ENCODE data around the gene GSG1L.

GSG1L gene

DNA sequence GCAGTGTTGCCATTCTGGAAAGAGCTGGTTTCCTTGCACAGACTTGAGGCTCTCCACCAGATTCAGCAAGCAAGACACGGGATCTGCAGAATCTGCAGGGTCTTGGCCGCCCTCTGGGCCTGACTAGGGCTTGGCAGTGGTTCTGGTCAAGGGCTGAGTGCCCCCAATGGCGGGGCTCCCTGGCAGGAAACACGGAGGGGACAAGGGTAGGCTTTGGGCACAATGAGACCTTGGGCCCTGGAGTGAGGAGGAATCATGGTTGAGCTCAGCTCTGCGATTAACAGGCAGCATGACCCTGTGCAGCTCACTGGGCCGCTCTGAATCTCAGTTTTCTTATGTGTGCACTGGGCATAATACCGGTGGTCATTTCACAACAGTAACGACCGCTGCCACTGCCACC lies 249.9 kb downstream of the GSG1L start:
- Histone ChIP-seq H3K4me1 (no peaks in the 10 kb centered on the region), H3K27me3 (ENCODE audit: low read depth) (peaks cover 8% of the 10 kb centered on the region), H3K9me3 (no peaks in the 10 kb centered on the region), H3K4me3 (no peak overlapping the region), H3K36me3 (replicated peaks) (no peaks in the 10 kb centered on the region)
- in situ Hi-C loops (cut with MboI; ENCODE audit: low sequenced_read_pairs) = no loop called here
- DNase-seq (ENCODE audit: low spot score in 2 of 2) = no peak

DNA sequence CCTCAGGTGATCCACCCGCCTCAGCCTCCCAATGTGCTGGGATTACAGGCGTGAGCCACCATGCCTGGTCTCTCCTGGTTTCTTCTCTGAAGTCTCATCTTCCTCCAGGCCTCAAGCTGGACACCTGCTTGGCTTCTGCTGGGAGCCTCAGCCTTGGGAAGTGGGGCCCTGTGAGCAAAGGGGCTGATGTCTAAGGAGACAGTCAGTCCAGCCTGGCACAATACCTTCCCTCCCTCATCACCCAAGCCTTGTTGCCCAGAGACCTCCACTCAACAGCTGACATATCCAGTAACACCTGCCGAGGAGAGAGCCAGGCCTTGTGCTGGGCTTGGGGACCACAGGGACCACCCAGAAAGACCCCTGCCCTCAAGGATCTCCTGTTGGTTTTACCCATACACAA lies 251.6 kb downstream of the GSG1L start:
- no peak for DNase-seq (ENCODE audit: low spot score in 2 of 2)
- Histone ChIP-seq H3K4me3 (no peak overlapping the region), H3K36me3 (replicated peaks) (no peaks in the 10 kb centered on the region), H3K4me1 (no peaks in the 10 kb centered on the region), H3K27me3 (ENCODE audit: low read depth) (no peaks in the 10 kb centered on the region), H3K9me3 (no peaks in the 10 kb centered on the region)
- in situ Hi-C loops (cut with MboI; ENCODE audit: low sequenced_read_pairs) = no loop called here

DNA sequence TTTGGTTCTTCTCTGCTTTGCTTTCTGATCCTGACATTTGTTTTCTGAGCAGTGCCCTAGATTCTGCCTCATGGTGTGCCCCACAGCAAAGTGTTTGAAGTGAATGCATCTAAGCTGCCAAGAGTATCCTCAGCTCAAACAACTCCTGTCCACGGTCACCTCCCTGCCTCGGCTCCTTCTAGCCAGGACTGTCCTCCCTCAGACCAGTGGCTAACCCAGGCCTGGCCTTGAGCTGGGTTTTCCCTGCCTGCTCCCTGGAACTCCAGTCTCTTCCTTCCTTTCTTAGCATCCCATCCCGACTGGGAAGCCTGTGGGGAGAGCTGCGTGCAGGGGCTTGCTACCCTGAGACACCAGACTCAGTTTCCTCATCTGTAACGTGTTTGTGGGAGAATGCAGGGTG lies 256.5 kb downstream of the GSG1L start:
- Histone ChIP-seq H3K9me3 (no peaks in the 10 kb centered on the region), H3K4me1 (no peaks in the 10 kb centered on the region), H3K36me3 (replicated peaks) (no peaks in the 10 kb centered on the region), H3K4me3 (no peak overlapping the region), H3K27me3 (ENCODE audit: low read depth) (0 out of 2 replicates have a peak, but pooled peaks cover 2% of the 10 kb centered on the region)
- in situ Hi-C loops (cut with MboI; ENCODE audit: low sequenced_read_pairs) = no loop called here
- DNase-seq (ENCODE audit: low spot score in 2 of 2) = no peak

DNA sequence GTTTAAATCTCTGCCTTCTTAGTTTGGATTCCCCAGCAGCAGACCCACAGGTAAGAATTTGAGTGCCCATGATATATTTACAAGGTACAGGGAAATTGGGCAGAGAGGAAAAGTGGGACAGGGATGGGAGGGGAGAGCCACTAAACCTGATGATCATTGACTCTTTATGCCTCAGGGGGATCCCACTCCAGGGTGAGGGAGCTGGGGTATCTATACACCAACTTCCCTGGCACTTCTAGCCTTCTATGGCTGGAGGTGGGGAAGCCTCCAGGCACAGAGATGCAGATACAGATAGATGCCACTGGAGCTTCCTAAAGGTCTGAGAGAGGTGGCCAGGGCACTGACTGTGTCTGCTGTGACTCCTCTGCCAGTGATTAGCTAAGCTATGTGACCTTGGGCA lies 257.1 kb downstream of the GSG1L start:
- Histone ChIP-seq H3K27me3 (ENCODE audit: low read depth) (0 out of 2 replicates have a peak, but pooled peaks cover 2% of the 10 kb centered on the region), H3K9me3 (no peaks in the 10 kb centered on the region), H3K36me3 (replicated peaks) (no peaks in the 10 kb centered on the region), H3K4me3 (no peak overlapping the region), H3K4me1 (no peaks in the 10 kb centered on the region)
- DNase-seq (ENCODE audit: low spot score in 2 of 2) = no peak
- in situ Hi-C loops (cut with MboI; ENCODE audit: low sequenced_read_pairs) = no loop called here

DNA sequence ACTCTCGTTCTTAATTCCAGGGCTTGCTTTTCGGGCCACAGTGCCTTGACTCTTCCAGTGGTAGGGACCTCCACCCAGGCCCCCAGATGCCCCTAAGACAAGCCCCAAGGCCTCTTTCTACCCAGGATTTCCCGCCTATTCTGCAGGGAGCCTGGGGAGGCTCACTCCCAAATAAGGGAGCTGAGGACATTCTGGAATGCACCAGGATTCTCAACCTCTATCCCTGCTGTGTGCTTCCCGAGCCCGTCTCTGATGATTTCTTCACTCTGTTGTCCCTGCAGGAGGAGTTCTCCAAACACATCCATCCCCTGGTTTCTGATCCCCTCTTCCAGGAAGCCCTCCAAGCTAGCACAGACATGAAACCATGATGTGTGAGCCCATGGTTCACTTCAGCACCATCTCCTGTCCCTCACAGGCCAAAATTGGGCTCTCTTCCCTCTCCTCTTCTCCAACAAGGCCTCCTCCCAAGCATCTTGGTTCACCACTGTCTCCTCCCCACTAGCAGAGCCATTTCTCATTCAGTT lies 257.6 kb downstream of the GSG1L start:
- H3K4me1 ChIP-seq = no peaks in the 10 kb centered on the region
- H3K36me3 ChIP-seq (replicated peaks) = no peaks in the 10 kb centered on the region
- in situ Hi-C loops (cut with MboI; ENCODE audit: low sequenced_read_pairs) = no loop called here
- H3K9me3 ChIP-seq = no peaks in the 10 kb centered on the region
- H3K27me3 ChIP-seq (ENCODE audit: low read depth) = 0 out of 2 replicates have a peak, but pooled peaks cover 2% of the 10 kb centered on the region
- no peak overlapping the region for H3K4me3 ChIP-seq
- DNase-seq (ENCODE audit: low spot score in 2 of 2) = no peak

DNA sequence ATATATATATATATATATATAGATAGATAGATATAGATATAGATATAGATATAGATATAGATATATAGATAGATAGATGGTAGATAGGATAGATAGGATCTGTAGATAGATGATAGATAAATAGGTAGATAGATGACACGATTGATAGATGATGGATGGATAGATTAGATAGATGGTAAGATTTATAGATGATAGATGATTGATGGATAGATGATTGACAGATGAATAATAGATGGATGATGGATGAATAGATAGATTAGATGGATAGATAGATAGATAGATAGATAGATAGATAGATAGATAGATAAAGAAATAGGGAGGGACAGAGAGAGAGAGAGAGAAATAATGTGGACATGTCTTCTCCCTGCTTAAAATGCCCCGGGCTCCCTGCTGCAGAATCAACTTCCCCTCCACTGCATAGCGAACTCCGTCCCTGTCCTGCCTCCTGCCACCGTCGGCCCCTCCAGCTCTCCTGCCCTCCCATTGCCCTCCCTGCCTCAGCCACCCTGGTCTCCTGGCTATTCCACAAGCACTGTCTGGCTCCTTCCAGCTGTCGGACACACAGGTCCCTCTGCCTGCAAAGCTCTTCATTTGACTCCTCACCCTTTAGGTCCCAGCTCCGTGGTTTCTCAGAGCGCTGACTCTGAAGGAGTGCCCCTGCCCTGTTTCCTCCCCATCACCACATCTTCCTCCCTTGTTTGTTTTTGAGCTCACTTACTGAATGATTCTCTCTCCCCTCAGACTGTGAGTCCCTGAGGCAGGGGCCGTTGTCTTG lies 259.6 kb downstream of the GSG1L start:
- Histone ChIP-seq H3K36me3 (replicated peaks) (no peaks in the 10 kb centered on the region), H3K27me3 (ENCODE audit: low read depth) (0 out of 2 replicates have a peak, but pooled peaks cover 2% of the 10 kb centered on the region), H3K4me1 (no peaks in the 10 kb centered on the region), H3K9me3 (no peaks in the 10 kb centered on the region), H3K4me3 (no peak overlapping the region)
- no peak for DNase-seq (ENCODE audit: low spot score in 2 of 2)
- in situ Hi-C loops (cut with MboI; ENCODE audit: low sequenced_read_pairs) = no loop called here

DNA sequence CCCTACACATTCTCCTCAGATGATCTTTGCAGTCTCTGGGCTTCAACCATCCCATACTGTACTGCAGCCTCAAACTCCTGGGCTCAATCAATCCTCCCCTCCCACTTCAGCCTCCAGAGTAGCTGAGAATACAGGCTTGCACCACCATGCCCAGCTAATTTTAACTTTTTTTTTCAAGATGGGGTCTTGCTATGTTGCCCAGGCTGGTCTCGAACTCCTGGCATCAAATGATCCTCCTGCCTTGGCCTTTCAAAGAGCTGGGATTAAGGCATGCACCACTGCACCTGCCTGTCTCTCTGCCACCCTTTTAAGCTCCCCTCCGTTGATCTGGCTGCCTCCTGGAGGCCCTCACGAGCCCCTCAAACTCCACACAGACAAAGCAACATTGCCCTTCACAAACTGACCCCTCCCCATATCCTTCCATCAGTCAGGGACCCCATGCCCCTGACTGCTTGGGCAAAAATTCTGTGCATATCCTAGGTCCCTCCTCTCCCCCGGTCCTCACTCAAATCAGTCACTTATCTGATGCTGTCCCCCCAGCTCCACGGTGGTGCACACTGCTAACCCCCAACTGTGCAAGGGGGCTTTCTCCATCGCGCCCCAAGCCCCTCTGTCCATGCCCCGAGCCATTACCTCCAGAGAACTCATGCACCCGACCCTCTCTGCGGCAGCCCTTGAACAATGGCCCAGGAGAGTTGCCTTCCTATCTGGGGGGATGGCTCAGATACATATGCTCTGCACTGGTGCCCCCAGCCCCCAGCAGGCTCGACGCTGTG lies 260.7 kb downstream of the GSG1L start:
- in situ Hi-C loops (cut with MboI; ENCODE audit: low sequenced_read_pairs) = no loop called here
- Histone ChIP-seq H3K36me3 (replicated peaks) (no peaks in the 10 kb centered on the region), H3K9me3 (no peaks in the 10 kb centered on the region), H3K4me1 (no peaks in the 10 kb centered on the region), H3K4me3 (no peak overlapping the region), H3K27me3 (ENCODE audit: low read depth) (0 out of 2 replicates have a peak, but pooled peaks cover 2% of the 10 kb centered on the region)
- DNase-seq (ENCODE audit: low spot score in 2 of 2) = no peak

DNA sequence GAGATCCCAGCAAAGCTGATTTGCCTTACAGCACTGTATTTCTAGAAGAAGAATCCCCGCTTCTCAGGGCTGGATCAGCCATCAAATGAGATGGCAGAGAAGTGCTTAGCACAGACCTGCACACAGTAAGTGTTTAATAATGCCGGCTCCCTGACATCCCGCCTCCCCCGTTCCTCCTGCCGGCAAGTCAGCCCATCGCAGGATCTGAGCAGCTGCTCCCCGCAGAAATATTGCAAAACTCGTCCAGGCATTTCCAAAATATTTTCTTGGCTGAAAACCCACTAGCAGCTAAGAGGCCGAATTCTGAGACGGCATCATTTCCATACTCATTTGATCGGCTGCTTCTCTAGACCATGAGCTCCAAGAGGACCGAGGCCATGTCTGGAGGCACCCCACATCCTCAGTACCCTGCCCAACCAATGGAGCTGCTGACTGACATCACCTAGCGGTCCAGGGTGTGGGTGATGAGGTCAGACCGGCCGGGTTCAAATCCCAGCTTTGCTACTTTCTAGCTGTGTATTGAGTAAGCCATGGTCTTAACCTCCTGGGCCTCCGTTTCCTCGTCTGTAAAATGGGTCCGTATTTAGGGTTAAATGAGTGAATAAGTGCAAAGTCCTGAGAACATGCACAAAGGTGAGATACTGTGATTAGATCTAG lies 262.1 kb downstream of the GSG1L start:
- Histone ChIP-seq H3K4me1 (no peaks in the 10 kb centered on the region), H3K9me3 (no peaks in the 10 kb centered on the region), H3K4me3 (no peak overlapping the region), H3K27me3 (ENCODE audit: low read depth) (0 out of 2 replicates have a peak, but pooled peaks cover 2% of the 10 kb centered on the region), H3K36me3 (replicated peaks) (no peaks in the 10 kb centered on the region)
- no peak for DNase-seq (ENCODE audit: low spot score in 2 of 2)
- in situ Hi-C loops (cut with MboI; ENCODE audit: low sequenced_read_pairs) = no loop called here

DNA sequence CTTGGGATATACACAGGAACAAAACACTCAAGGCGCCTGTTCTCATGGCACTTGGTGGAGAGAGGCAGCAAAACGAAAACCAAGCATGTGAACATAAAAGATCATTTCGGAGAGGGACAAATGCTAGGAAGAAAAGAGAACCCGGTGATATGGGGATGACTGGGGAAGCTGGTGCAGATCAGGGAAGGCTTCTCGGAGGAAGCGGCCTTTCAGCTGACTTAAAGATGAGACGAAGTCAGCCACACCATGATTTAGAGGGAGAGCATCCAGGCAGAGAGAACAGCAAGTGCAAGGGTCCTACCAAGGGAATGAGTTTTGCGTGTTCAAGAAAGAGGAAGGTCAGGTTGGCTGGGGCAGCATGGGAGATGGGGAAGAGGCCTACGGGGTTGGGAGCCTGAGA lies 262.7 kb downstream of the GSG1L start:
- H3K9me3 ChIP-seq = no peaks in the 10 kb centered on the region

DNA sequence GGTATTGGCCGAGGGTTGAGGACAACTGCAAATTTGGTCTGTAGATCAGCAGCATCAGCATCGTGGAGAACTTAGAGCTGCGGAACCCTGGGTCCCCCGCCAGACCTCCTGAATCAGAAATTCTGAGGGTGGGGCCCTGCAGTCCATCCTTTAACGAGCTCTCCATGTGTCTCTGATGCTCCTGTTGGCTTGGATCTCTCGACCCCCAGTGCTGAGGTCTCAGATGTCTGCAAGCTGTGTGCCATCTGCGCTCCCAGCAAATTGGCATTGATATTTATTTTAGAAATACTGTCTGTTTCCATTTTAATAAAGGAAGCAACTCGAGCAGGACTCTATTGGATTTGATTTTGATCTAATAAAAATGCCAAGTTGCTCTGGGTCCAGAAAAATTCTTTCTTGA lies 263.6 kb downstream of the GSG1L start:
- Histone ChIP-seq H3K4me3 (no peak overlapping the region), H3K36me3 (replicated peaks) (no peaks in the 10 kb centered on the region), H3K9me3 (no peaks in the 10 kb centered on the region), H3K27me3 (ENCODE audit: low read depth) (0 out of 2 replicates have a peak, but pooled peaks cover 2% of the 10 kb centered on the region), H3K4me1 (no peaks in the 10 kb centered on the region)
- DNase-seq (ENCODE audit: low spot score in 2 of 2) = no peak
- in situ Hi-C loops (cut with MboI; ENCODE audit: low sequenced_read_pairs) = no loop called here

More for the DNA sequence above, 262.7 kb downstream of the GSG1L start:
- in situ Hi-C loops (cut with MboI; ENCODE audit: low sequenced_read_pairs) = no loop called here
- Histone ChIP-seq H3K27me3 (ENCODE audit: low read depth) (0 out of 2 replicates have a peak, but pooled peaks cover 2% of the 10 kb centered on the region), H3K4me3 (no peak overlapping the region), H3K4me1 (no peaks in the 10 kb centered on the region), H3K36me3 (replicated peaks) (no peaks in the 10 kb centered on the region)
- no peak for DNase-seq (ENCODE audit: low spot score in 2 of 2)

DNA sequence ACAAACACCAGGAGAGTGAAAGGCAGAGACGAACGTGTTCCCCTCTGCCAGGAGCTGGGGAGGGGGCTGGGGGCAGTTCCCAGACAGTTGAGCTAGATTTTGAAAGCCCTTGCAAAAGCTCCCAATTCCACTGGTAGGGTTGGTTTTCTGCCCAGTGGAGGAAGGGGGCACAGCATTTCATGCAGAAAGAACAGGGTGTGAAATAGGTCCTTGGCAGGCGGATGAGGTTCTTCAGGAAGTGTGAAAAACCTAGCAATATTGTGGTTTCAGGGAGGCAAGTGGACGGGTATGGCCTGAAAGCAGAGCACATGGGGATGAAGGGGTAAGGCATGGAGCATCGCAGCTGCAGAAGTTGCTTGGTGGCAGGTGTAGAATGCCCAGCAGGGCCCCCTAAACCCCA lies 265.3 kb downstream of the GSG1L start:
- H3K9me3 ChIP-seq = no peaks in the 10 kb centered on the region
- no peaks in the 10 kb centered on the region for H3K36me3 ChIP-seq (replicated peaks)
- no peak overlapping the region for H3K4me3 ChIP-seq
- no peaks in the 10 kb centered on the region for H3K27me3 ChIP-seq (ENCODE audit: low read depth)
- in situ Hi-C loops (cut with MboI; ENCODE audit: low sequenced_read_pairs) = no loop called here
- no peak for DNase-seq (ENCODE audit: low spot score in 2 of 2)
- H3K4me1 ChIP-seq = no peaks in the 10 kb centered on the region

DNA sequence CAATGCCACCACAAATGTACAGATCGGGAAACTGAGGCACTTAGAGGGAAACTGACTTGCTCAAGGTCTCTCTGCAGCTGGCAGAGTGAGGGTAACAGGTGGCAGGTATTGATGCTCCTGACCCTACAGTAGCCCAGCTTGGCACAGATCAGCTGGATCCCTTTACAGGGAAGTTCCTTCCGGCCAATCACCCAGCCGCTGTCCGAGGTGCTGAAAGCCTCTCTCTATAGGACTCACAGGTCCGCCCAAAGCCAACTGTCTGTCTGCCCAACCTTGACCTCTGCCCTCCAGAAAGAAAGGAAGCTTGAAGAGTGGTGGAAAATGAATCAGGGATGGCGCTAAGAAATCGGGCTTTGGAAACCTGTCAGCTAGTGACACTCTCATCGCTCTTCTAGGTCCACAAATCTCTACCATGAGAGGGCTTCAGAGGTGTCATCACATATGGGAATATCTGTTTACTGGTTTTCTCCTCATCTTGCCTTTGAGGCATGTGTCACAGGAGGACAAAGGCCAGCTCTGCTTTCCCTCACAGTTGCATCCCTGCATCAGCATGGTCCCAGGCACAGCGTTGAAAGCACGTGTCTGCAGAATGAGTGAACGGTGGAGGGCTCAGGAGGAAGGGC lies 267.4 kb downstream of the GSG1L start:
- Histone ChIP-seq H3K9me3 (no peaks in the 10 kb centered on the region), H3K4me3 (no peak overlapping the region), H3K36me3 (replicated peaks) (no peaks in the 10 kb centered on the region), H3K27me3 (ENCODE audit: low read depth) (no peaks in the 10 kb centered on the region), H3K4me1 (no peaks in the 10 kb centered on the region)
- in situ Hi-C loops (cut with MboI; ENCODE audit: low sequenced_read_pairs) = no loop called here
- peak in 1 of 2 experiments; percentile 80 for DNase-seq (ENCODE audit: low spot score in 2 of 2)

DNA sequence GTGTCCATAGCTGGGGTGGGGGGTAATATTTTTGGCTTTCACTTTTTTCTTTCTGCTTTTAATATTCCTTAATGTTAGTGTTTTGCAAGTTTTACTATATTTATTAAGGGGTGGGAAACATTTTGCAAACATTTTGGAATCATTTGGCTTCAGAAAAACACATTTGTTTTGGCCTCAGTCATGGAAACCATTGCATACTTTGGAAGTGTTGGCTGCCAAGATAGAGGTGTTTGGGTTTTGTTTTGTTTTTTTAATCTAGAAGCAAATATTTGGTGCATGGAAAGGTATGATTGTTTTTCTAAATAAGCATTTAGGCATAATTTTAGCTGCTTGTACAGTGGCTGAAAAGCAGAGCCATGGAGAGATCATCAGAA lies 270.3 kb downstream of the GSG1L start:
- in situ Hi-C loops (cut with MboI; ENCODE audit: low sequenced_read_pairs) = no loop called here
- Histone ChIP-seq H3K4me1 (no peaks in the 10 kb centered on the region), H3K4me3 (no peak overlapping the region), H3K36me3 (replicated peaks) (no peaks in the 10 kb centered on the region), H3K9me3 (no peaks in the 10 kb centered on the region), H3K27me3 (ENCODE audit: low read depth) (no peaks in the 10 kb centered on the region)
- no peak for DNase-seq (ENCODE audit: low spot score in 2 of 2)

Data from HAP-1 (cell line).